WTC11 (cell line): ENCODE results near the gene MOSMO. TPM values are rescaled to one million over a fixed set of nuclear protein-coding genes. Genes with fewer than 3 reads are reported as not detected.

Experiments
- ATAC-seq: fragments of 200-7000 bp; cut with Tn5 transposase; 2 replicates; pipeline ENCODE4 v1.10.0; 2021; ENCODE audit warnings: mild to moderate bottlenecking, moderate library complexity
- CTCF ChIA-PET: fragments of 300-600 bp; sonication (Branson Sonifier 250); formaldehyde crosslinking; loops from one replicate; lab custom pipeline; 2021; ENCODE audit warnings: antibody characterized with exemption; lab: Charles Lee
- POLR2A ChIA-PET: fragments of 350-600 bp; sonication (Branson Sonifier 250); formaldehyde crosslinking; loops from one replicate; lab custom pipeline; 2021; ENCODE audit warnings: antibody characterized with exemption; lab: Charles Lee
- DNase-seq: peaks from one replicate; pipeline ENCODE4 v3.0.0; 2021; ENCODE audit warnings: low spot score
- H3K27ac Mint-ChIP-seq: 2 replicates; pipeline ENCODE4 v1.8.0; 2021; ENCODE audit warnings: mixed read lengths
- H3K27me3 Mint-ChIP-seq: 2 replicates; pipeline ENCODE4 v1.8.0; 2021; ENCODE audit warnings: low read depth, mild to moderate bottlenecking, moderate library complexity, mixed read lengths
- H3K36me3 Mint-ChIP-seq: 2 replicates; pipeline ENCODE4 v1.8.0; 2021; ENCODE audit warnings: mixed read lengths
- H3K4me1 Mint-ChIP-seq: 2 replicates; pipeline ENCODE4 v1.8.0; 2022; ENCODE audit warnings: mixed read lengths
- H3K4me3 Mint-ChIP-seq: 2 replicates; pipeline ENCODE4 v1.8.0; 2021; ENCODE audit warnings: mild to moderate bottlenecking, moderate library complexity, mixed read lengths
- H3K9me3 Mint-ChIP-seq: 2 replicates; pipeline ENCODE4 v1.8.0; 2021; ENCODE audit warnings: mixed read lengths
- ATF6 ChIP-seq: sonication (generic); formaldehyde crosslinking; IDR thresholded peaks from 2 replicates; pipeline ENCODE4 v1.8.1; 2023; ENCODE audit warnings: mild to moderate bottlenecking, missing genetic modification reagents
- CDX4 ChIP-seq: fragments of 250-450 bp; sonication (Bioruptor Pico); IDR thresholded peaks from 2 replicates; pipeline ENCODE4 v1.9.0; 2021; ENCODE audit warnings: moderate library complexity, mild to moderate bottlenecking, inconsistent platforms, borderline replicate concordance
- EMX1 ChIP-seq: fragments of 250-450 bp; sonication (Bioruptor Pico); IDR thresholded peaks from 2 replicates; pipeline ENCODE4 v1.8.0; 2021; ENCODE audit warnings: mild to moderate bottlenecking
- FOXJ3 ChIP-seq: sonication (generic); formaldehyde crosslinking; IDR thresholded peaks from 2 replicates; pipeline ENCODE4 v1.9.0; 2021; ENCODE audit warnings: missing genetic modification reagents, mild to moderate bottlenecking, borderline replicate concordance
- GRHL2 ChIP-seq: fragments of 250-450 bp; sonication (Bioruptor Pico); IDR thresholded peaks from 2 replicates; pipeline ENCODE4 v1.8.0; 2022; ENCODE audit warnings: mild to moderate bottlenecking, moderate library complexity; ENCODE audit not compliant: insufficient replicate concordance, severe bottlenecking
- HMGA2 ChIP-seq: fragments of 250-450 bp; sonication (Bioruptor Pico); IDR thresholded peaks from 2 replicates; pipeline ENCODE4 v1.4.0; 2021; ENCODE audit warnings: mild to moderate bottlenecking, moderate library complexity
- SMAD3 ChIP-seq: sonication (generic); formaldehyde crosslinking; IDR thresholded peaks from 2 replicates; pipeline ENCODE4 v1.8.0; 2022; ENCODE audit warnings: missing genetic modification reagents, mild to moderate bottlenecking, borderline replicate concordance
- ZBTB21 ChIP-seq: sonication (generic); formaldehyde crosslinking; IDR thresholded peaks from 2 replicates; pipeline ENCODE4 v1.8.1; 2023; ENCODE audit warnings: mild to moderate bottlenecking, missing genetic modification reagents, borderline replicate concordance
- ZMAT4 ChIP-seq: fragments of 250-450 bp; sonication (Bioruptor Pico); IDR thresholded peaks from 2 replicates; pipeline ENCODE4 v1.9.0; 2021; ENCODE audit warnings: mild to moderate bottlenecking
- ZNF423 ChIP-seq: fragments of 250-450 bp; sonication (Bioruptor Pico); IDR thresholded peaks from 2 replicates; pipeline ENCODE4 v2.1.2; 2022; ENCODE audit warnings: mild to moderate bottlenecking, moderate library complexity
- ZNF671 ChIP-seq: fragments of 250-450 bp; sonication (Bioruptor Pico); IDR thresholded peaks from 2 replicates; pipeline ENCODE4 v1.8.0; 2021; ENCODE audit warnings: mild to moderate bottlenecking
- total RNA-seq: library from RNA; stranded (reverse); gene quantifications from 3 replicates; pipeline ENCODE4 v1.2.3, GENCODE V29; 2021
- TF ChIP-seq, protein P1 (sequence below): fragments of 250-450 bp; sonication (Bioruptor Pico); IDR thresholded peaks from 2 replicates; pipeline ENCODE4 v2.1.2; 2022; ENCODE audit warnings: mild to moderate bottlenecking, moderate library complexity
- TF ChIP-seq, protein P2 (sequence below): sonication (generic); formaldehyde crosslinking; IDR thresholded peaks from 2 replicates; pipeline ENCODE4 v1.8.0; 2022; ENCODE audit warnings: mild to moderate bottlenecking, missing genetic modification reagents
- TF ChIP-seq, protein P3 (sequence below): sonication (generic); formaldehyde crosslinking; IDR thresholded peaks from 2 replicates; pipeline ENCODE4 v1.8.0; 2023; ENCODE audit warnings: missing genetic modification reagents, mild to moderate bottlenecking, borderline replicate concordance
- TF ChIP-seq, protein P4 (sequence below): fragments of 250-450 bp; sonication (Bioruptor Pico); IDR thresholded peaks from 2 replicates; pipeline ENCODE4 v1.9.0; 2021; ENCODE audit warnings: mild to moderate bottlenecking, borderline replicate concordance

MOSMO gene
- total RNA-seq, 1 experiment from 2014 or later, result 10.7 TPM

GRCh38 chr16:22065252-22065651 lies 57.3 kb downstream of the MOSMO start:
- peaks cover 23% of the 10 kb centered on the region for H3K4me1 Mint-ChIP-seq
- H3K27me3 Mint-ChIP-seq, result no peaks in the 10 kb centered on the region
- no peak for TF ChIP-seq ATF6 (CRISPR knock-in tag)
- TF ChIP-seq, protein P1, sequence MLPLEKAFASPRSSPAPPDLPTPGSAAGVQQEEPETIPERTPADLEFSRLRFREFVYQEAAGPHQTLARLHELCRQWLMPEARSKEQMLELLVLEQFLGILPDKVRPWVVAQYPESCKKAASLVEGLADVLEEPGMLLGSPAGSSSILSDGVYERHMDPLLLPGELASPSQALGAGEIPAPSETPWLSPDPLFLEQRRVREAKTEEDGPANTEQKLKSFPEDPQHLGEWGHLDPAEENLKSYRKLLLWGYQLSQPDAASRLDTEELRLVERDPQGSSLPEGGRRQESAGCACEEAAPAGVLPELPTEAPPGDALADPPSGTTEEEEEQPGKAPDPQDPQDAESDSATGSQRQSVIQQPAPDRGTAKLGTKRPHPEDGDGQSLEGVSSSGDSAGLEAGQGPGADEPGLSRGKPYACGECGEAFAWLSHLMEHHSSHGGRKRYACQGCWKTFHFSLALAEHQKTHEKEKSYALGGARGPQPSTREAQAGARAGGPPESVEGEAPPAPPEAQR (CRISPR knock-in tag), result no peak
- no peak for TF ChIP-seq CDX4
- no peak for TF ChIP-seq ZNF671 (CRISPR knock-in tag)
- TF ChIP-seq, protein P2, sequence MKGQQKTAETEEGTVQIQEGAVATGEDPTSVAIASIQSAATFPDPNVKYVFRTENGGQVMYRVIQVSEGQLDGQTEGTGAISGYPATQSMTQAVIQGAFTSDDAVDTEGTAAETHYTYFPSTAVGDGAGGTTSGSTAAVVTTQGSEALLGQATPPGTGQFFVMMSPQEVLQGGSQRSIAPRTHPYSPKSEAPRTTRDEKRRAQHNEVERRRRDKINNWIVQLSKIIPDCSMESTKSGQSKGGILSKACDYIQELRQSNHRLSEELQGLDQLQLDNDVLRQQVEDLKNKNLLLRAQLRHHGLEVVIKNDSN (CRISPR knock-in tag), result no peak
- no peak for TF ChIP-seq FOXJ3 (CRISPR knock-in tag)
- no peak for TF ChIP-seq EMX1 (CRISPR knock-in tag)
- TF ChIP-seq, protein P3, sequence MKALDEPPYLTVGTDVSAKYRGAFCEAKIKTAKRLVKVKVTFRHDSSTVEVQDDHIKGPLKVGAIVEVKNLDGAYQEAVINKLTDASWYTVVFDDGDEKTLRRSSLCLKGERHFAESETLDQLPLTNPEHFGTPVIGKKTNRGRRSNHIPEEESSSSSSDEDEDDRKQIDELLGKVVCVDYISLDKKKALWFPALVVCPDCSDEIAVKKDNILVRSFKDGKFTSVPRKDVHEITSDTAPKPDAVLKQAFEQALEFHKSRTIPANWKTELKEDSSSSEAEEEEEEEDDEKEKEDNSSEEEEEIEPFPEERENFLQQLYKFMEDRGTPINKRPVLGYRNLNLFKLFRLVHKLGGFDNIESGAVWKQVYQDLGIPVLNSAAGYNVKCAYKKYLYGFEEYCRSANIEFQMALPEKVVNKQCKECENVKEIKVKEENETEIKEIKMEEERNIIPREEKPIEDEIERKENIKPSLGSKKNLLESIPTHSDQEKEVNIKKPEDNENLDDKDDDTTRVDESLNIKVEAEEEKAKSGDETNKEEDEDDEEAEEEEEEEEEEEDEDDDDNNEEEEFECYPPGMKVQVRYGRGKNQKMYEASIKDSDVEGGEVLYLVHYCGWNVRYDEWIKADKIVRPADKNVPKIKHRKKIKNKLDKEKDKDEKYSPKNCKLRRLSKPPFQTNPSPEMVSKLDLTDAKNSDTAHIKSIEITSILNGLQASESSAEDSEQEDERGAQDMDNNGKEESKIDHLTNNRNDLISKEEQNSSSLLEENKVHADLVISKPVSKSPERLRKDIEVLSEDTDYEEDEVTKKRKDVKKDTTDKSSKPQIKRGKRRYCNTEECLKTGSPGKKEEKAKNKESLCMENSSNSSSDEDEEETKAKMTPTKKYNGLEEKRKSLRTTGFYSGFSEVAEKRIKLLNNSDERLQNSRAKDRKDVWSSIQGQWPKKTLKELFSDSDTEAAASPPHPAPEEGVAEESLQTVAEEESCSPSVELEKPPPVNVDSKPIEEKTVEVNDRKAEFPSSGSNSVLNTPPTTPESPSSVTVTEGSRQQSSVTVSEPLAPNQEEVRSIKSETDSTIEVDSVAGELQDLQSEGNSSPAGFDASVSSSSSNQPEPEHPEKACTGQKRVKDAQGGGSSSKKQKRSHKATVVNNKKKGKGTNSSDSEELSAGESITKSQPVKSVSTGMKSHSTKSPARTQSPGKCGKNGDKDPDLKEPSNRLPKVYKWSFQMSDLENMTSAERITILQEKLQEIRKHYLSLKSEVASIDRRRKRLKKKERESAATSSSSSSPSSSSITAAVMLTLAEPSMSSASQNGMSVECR, result no peak
- no peak for TF ChIP-seq SMAD3 (CRISPR knock-in tag)
- no peak for TF ChIP-seq HMGA2 (CRISPR knock-in tag)
- H3K27ac Mint-ChIP-seq, result peak overlapping the region; percentile 79; the same call in 1 of the 2 replicates
- peaks cover 16% of the 10 kb centered on the region for H3K9me3 Mint-ChIP-seq
- H3K4me3 Mint-ChIP-seq, result no peak overlapping the region
- CTCF ChIA-PET, result interaction anchor here (0.7 to 3.3 kb wide), 4 partner anchors 10 to 112 kb away, joined by 3 to 33 read pairs (median 8); no protein-coding TSS in a partner anchor
- DNase-seq, result no peak
- POLR2A ChIA-PET, result no interaction called here
- peaks cover 15% of the 10 kb centered on the region for H3K36me3 Mint-ChIP-seq
- no peak for ATAC-seq

DNA sequence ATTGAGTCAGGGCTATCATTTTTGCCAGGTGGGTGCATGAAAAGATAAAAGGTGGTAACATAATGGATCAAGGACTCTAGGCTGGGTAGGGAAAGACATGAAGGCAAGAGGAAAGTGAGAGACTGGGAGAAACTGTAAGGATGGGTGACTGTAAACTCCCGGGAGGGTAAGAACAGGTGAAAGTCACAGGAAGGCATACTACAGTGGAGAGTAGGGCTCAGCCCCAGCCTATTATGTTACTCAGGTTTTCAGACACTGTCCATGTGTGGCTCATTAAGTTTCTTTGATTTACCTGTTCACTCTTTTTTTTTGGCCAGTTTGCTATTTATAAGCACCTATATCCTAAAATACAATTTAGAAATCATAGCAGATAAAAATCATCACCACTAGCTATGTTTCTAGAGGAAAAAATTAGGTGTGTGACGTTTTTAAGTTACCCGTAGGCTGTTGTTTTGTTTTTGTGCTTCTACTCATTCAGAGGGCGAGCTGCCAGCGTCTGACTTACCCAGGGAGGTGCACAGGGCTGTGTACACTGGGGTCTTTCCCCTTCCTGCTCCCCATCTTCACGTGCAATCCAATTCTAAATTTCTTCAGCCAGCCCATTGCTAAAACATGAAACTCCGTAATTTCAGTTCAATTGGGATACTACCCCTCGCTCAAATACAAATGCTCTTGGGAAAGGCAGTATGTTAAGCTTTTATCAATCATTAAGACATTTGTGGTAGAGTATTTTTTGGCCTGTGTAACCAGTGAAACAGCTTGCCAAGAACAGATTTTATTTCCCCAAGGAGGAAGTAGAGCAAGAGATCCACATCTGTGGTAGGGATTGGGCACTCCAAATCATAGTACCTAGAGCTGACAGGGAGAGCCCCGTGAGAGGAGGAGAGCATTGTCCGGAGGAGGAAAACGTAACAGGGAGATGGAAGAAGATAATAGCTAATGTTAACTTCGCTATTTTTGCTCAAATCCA lies 62.7 kb downstream of the MOSMO start:
- no peak overlapping the region for H3K4me3 Mint-ChIP-seq
- no peaks in the 10 kb centered on the region for H3K27me3 Mint-ChIP-seq
- ATAC-seq (no peak), DNase-seq (no peak)
- CTCF ChIA-PET, result interaction anchor here (0.5 to 4.0 kb wide), 5 partner anchors 15 to 106 kb away, joined by 3 to 23 read pairs (median 4); partner anchors contain the start of gene PDZD9
- POLR2A ChIA-PET, result no interaction called here
- peaks cover 16% of the 10 kb centered on the region for H3K9me3 Mint-ChIP-seq
- H3K4me1 Mint-ChIP-seq, result peaks cover 2% of the 10 kb centered on the region; the same call in 1 of the 2 replicates
- peaks cover 15% of the 10 kb centered on the region for H3K36me3 Mint-ChIP-seq
- no peak overlapping the region for H3K27ac Mint-ChIP-seq
- TF ChIP-seq ZBTB21 (CRISPR knock-in tag), result no peak
- TF ChIP-seq ZMAT4 (CRISPR knock-in tag), result no peak
- TF ChIP-seq, protein P4, sequence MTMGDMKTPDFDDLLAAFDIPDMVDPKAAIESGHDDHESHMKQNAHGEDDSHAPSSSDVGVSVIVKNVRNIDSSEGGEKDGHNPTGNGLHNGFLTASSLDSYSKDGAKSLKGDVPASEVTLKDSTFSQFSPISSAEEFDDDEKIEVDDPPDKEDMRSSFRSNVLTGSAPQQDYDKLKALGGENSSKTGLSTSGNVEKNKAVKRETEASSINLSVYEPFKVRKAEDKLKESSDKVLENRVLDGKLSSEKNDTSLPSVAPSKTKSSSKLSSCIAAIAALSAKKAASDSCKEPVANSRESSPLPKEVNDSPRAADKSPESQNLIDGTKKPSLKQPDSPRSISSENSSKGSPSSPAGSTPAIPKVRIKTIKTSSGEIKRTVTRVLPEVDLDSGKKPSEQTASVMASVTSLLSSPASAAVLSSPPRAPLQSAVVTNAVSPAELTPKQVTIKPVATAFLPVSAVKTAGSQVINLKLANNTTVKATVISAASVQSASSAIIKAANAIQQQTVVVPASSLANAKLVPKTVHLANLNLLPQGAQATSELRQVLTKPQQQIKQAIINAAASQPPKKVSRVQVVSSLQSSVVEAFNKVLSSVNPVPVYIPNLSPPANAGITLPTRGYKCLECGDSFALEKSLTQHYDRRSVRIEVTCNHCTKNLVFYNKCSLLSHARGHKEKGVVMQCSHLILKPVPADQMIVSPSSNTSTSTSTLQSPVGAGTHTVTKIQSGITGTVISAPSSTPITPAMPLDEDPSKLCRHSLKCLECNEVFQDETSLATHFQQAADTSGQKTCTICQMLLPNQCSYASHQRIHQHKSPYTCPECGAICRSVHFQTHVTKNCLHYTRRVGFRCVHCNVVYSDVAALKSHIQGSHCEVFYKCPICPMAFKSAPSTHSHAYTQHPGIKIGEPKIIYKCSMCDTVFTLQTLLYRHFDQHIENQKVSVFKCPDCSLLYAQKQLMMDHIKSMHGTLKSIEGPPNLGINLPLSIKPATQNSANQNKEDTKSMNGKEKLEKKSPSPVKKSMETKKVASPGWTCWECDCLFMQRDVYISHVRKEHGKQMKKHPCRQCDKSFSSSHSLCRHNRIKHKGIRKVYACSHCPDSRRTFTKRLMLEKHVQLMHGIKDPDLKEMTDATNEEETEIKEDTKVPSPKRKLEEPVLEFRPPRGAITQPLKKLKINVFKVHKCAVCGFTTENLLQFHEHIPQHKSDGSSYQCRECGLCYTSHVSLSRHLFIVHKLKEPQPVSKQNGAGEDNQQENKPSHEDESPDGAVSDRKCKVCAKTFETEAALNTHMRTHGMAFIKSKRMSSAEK, result no peak
- no peak for TF ChIP-seq GRHL2
- no peak for TF ChIP-seq ZNF423 (CRISPR knock-in tag)
